Astrocyte of the spinal cord (primary cell): Measurements from ENCODE around the gene KIF5C.

Experiments used
- DNase-seq: peaks from one replicate; pipeline ENCODE4 v3.0.0; 2011; ENCODE audit warnings: low read depth, low spot score
- H3K4me3 ChIP-seq: 2 replicates; pipeline ENCODE4 v1.5.1; 2011; ENCODE audit warnings: low read depth, mild to moderate bottlenecking, low read length, moderate library complexity
- CTCF ChIP-seq: IDR thresholded peaks from 2 replicates; pipeline ENCODE4 v1.5.1; 2012; ENCODE audit warnings: low read depth, mild to moderate bottlenecking, low read length, inconsistent platforms
- in situ Hi-C: cut with HindIII; loops from 2 replicates; pipeline ENCODE4 v1.10.0; 2017; ENCODE audit warnings: low sequenced_read_pairs

KIF5C gene

GRCh38 chr2:148990968-148991367 lies 115.9 kb downstream of the KIF5C start:
- in situ Hi-C loops: no loop called here
- no peak overlapping the region for H3K4me3 ChIP-seq
- no peak for DNase-seq
- TF ChIP-seq CTCF: no peak

GRCh38 chr2:148992448-148992847 lies 117.4 kb downstream of the KIF5C start:
- TF ChIP-seq CTCF: no peak
- no peak overlapping the region for H3K4me3 ChIP-seq
- DNase-seq: no peak
- in situ Hi-C loops: no loop called here

GRCh38 chr2:148993351-148993750 lies 118.3 kb downstream of the KIF5C start:
- TF ChIP-seq CTCF: no peak
- in situ Hi-C loops: no loop called here
- no peak overlapping the region for H3K4me3 ChIP-seq
- DNase-seq: no peak

GRCh38 chr2:148994341-148994740 lies 119.3 kb downstream of the KIF5C start:
- in situ Hi-C loops: no loop called here
- DNase-seq: no peak
- H3K4me3 ChIP-seq: no peak overlapping the region
- no peak for TF ChIP-seq CTCF

- no peak overlapping the region for H3K4me3 ChIP-seq
- no peak for DNase-seq
- TF ChIP-seq CTCF: no peak
- in situ Hi-C loops: no loop called here
These were observed 121.8 kb downstream of the KIF5C start for GRCh38 chr2:148996805-148997204.

- in situ Hi-C loops: no loop called here
- no peak for TF ChIP-seq CTCF
- no peak for DNase-seq
- no peak overlapping the region for H3K4me3 ChIP-seq
These were observed 123.3 kb downstream of the KIF5C start for GRCh38 chr2:148998165-148998830.

GRCh38 chr2:148998831-148999200 lies 123.8 kb downstream of the KIF5C start:
- no peak overlapping the region for H3K4me3 ChIP-seq
- TF ChIP-seq CTCF: no peak
- DNase-seq: no peak
- in situ Hi-C loops: no loop called here
